Endothelial cell (in vitro differentiated cells): ENCODE results near the gene SNX14. TPM values are rescaled to one million over a fixed set of nuclear protein-coding genes. Genes with fewer than 3 reads are reported as not detected.
"Not testable (repeated sequence)": the region's sequence is repeated elsewhere in the genome, so short reads cannot be mapped to it uniquely, and the experiment has no call there.

Source experiments
- DNase-seq: peaks from one replicate; pipeline ENCODE4 v3.0.0; 2021; ENCODE audit warnings: low spot score
- H3K27ac Mint-ChIP-seq: one replicate; pipeline ENCODE4 v1.8.0; 2021; ENCODE audit warnings: mixed read lengths, inconsistent platforms; ENCODE audit not compliant: unreplicated experiment
- H3K27me3 Mint-ChIP-seq: one replicate; pipeline ENCODE4 v1.8.0; 2021; ENCODE audit warnings: mild to moderate bottlenecking, moderate library complexity, mixed read lengths, inconsistent platforms; ENCODE audit not compliant: unreplicated experiment
- H3K36me3 Mint-ChIP-seq: one replicate; pipeline ENCODE4 v1.8.0; 2021; ENCODE audit warnings: mild to moderate bottlenecking, low read depth, mixed read lengths, inconsistent platforms; ENCODE audit not compliant: unreplicated experiment
- H3K4me1 Mint-ChIP-seq: one replicate; pipeline ENCODE4 v1.8.0; 2021; ENCODE audit warnings: mild to moderate bottlenecking, mixed read lengths, inconsistent platforms; ENCODE audit not compliant: unreplicated experiment
- H3K4me3 Mint-ChIP-seq: one replicate; pipeline ENCODE4 v1.8.0; 2021; ENCODE audit warnings: mild to moderate bottlenecking, mixed read lengths, inconsistent platforms; ENCODE audit not compliant: unreplicated experiment
- H3K9me3 Mint-ChIP-seq: one replicate; pipeline ENCODE4 v1.8.0; 2021; ENCODE audit warnings: mixed read lengths, inconsistent platforms; ENCODE audit not compliant: unreplicated experiment
- total RNA-seq: library from RNA; stranded (reverse); fragmentation: NEBNext Ultra II Directional; extraction: Animal tissue kit (Norgen Biotek cat#: 25700); gene quantifications from one replicate; pipeline ENCODE4 v1.2.1, GENCODE V29; 2021; ENCODE audit not compliant: unreplicated experiment
- TF ChIP-seq, protein P1 (sequence below): fragments of 200-600 bp; sonication (generic); IDR thresholded peaks from one replicate; pipeline ENCODE4 v1.5.0; 2021; ENCODE audit warnings: antibody characterized with exemption; ENCODE audit not compliant: unreplicated experiment

The SNX14 gene
- total RNA-seq, 1 donor from 2014 or later: 121 TPM

GRCh38 chr6:85552652-85553051 is 41.0 kb downstream of the SNX14 start:
- TF ChIP-seq, protein P1, sequence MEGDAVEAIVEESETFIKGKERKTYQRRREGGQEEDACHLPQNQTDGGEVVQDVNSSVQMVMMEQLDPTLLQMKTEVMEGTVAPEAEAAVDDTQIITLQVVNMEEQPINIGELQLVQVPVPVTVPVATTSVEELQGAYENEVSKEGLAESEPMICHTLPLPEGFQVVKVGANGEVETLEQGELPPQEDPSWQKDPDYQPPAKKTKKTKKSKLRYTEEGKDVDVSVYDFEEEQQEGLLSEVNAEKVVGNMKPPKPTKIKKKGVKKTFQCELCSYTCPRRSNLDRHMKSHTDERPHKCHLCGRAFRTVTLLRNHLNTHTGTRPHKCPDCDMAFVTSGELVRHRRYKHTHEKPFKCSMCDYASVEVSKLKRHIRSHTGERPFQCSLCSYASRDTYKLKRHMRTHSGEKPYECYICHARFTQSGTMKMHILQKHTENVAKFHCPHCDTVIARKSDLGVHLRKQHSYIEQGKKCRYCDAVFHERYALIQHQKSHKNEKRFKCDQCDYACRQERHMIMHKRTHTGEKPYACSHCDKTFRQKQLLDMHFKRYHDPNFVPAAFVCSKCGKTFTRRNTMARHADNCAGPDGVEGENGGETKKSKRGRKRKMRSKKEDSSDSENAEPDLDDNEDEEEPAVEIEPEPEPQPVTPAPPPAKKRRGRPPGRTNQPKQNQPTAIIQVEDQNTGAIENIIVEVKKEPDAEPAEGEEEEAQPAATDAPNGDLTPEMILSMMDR: no peak
- H3K27ac Mint-ChIP-seq: no peak overlapping the region
- no peak for DNase-seq

DNA sequence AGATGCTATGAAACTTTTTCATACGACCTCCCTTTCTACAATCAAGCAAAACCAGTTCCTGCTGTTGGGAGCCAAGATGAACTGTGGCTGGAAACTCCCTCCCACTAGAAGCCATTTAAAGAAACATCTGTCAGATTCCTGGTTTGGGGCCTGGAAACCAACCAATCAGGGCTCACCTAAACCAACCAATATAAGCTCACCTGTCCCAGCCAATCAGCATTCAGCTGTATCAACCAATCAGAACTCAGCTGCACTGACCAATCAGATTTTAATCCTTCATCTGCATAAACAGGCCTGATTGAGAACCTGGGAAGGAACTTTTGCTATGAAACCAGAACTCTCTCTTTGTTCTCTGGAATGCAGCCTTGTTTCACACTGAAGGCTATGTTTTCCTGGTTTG is 42.4 kb downstream of the SNX14 start:
- Mint-ChIP-seq H3K4me1 (no peaks in the 10 kb centered on the region), H3K4me3 (no peak overlapping the region), H3K27ac (no peak overlapping the region), H3K36me3 (peaks cover 35% of the 10 kb centered on the region), H3K27me3 (no peaks in the 10 kb centered on the region), H3K9me3 (no peaks in the 10 kb centered on the region)
- no peak for DNase-seq
- TF ChIP-seq, protein P1: no peak

More at GRCh38 chr6:85552652-85553051, 41.0 kb downstream of the SNX14 start:
- Mint-ChIP-seq H3K9me3 (no peaks in the 10 kb centered on the region), H3K4me3 (peak overlapping the region; percentile 3), H3K4me1 (no peaks in the 10 kb centered on the region), H3K27me3 (no peaks in the 10 kb centered on the region), H3K36me3 (peaks cover 37% of the 10 kb centered on the region)

GRCh38 chr6:85547719-85548118 is 45.9 kb downstream of the SNX14 start:
- no peak for DNase-seq
- Mint-ChIP-seq H3K27me3 (peaks cover 2% of the 10 kb centered on the region), H3K9me3 (no peaks in the 10 kb centered on the region), H3K4me3 (no peak overlapping the region), H3K27ac (no peak overlapping the region), H3K4me1 (no peaks in the 10 kb centered on the region), H3K36me3 (peaks cover 30% of the 10 kb centered on the region)
- TF ChIP-seq, protein P1: no peak

DNA sequence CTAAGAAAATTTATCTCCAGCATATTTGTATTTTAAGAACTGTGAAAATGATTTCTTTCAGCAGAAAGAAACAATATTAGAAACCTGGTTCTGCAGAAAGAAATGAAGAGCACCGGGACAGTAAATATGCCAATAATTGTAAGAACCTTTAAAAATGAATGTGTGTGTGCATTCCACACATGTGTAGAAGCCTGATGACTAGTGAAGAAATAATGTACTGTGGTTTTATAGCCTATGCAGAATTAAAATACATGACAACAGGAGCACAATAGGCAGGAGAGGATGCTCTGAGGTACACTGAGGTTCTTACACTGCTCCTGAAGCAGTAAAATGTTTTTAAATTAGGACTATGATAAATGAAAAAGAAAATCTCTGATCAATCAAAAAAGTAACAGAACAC is 48.9 kb downstream of the SNX14 start:
- no peak for DNase-seq
- H3K4me1 Mint-ChIP-seq: no peaks in the 10 kb centered on the region
- no peak overlapping the region for H3K4me3 Mint-ChIP-seq
- no peak overlapping the region for H3K27ac Mint-ChIP-seq
- peaks cover 2% of the 10 kb centered on the region for H3K27me3 Mint-ChIP-seq
- H3K9me3 Mint-ChIP-seq: no peaks in the 10 kb centered on the region
- H3K36me3 Mint-ChIP-seq: peaks cover 18% of the 10 kb centered on the region
- TF ChIP-seq, protein P1: no peak

DNA sequence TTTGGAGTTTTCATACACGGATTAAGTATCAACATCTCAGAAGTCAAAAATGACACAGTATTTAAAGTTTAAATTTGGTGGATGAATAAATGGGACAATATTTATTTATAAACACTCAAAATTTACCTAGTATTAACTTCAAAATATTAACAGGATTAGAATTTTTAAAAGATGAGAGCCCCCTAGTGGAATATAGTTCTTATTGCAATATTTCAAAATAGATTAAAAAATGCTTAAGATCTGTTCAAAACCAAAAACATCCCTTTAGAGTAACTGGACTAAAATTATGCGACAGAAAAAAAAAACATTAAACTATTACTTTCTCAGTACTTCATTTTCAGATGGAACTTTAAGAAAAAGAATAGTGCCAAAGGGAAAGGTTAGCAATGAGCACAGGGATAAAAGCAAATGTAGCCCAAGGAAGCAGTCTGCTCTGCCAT is 56.6 kb downstream of the SNX14 start:
- Mint-ChIP-seq H3K9me3 (no peaks in the 10 kb centered on the region), H3K36me3 (peaks cover 4% of the 10 kb centered on the region), H3K4me3 (no peak overlapping the region), H3K27me3 (no peaks in the 10 kb centered on the region), H3K27ac (no peak overlapping the region), H3K4me1 (no peaks in the 10 kb centered on the region)
- TF ChIP-seq, protein P1: peak; percentile 91
- DNase-seq: no peak

GRCh38 chr6:85524281-85524680 is 69.4 kb downstream of the SNX14 start:
- H3K9me3 Mint-ChIP-seq, H3K4me3 Mint-ChIP-seq, H3K4me1 Mint-ChIP-seq, H3K27ac Mint-ChIP-seq, DNase-seq, H3K27me3 Mint-ChIP-seq: not testable (repeated sequence)
- H3K36me3 Mint-ChIP-seq: peaks cover 41% of the 10 kb centered on the region
